ENCODE measurements around the gene CD27. TPM values are rescaled to one million over a fixed set of nuclear protein-coding genes. Genes with fewer than 3 reads are reported as not detected.

CD27 gene
- total and polyA plus RNA-seq, 9 of the 15 experiments (the other 6 are each of a cell fraction or from before 2014, with no cell fraction given): 0.24 TPM; not detected in 8

GRCh38 chr12:6460751-6461371 is 16.1 kb downstream of the CD27 start:
- no peak overlapping the region for H3K4me3 ChIP-seq

More at GRCh38 chr12:6460751-6461371, 16.1 kb downstream of the CD27 start:
- FAIRE-seq (no peak), DNase-seq (ENCODE audit: extremely low read depth in 1 of 4, low spot score in 3 of 4) (no peak), ATAC-seq (no peak)
- in situ Hi-C loops (cut with MboI) (loop anchor here (5.0 to 25.0 kb wide), 2 partner anchors 39 to 399 kb away; no protein-coding TSS in a partner anchor), intact Hi-C loops (cut with micrococcal nuclease) (no loop called here)
- BruUV-seq (replicated peaks): no TSS peak
- H4K20me1 ChIP-seq (replicated peaks; ENCODE audit: control insufficient read depth, insufficient read depth, low read length): no peaks in the 10 kb centered on the region
- no peaks in the 10 kb centered on the region for H3K79me2 ChIP-seq (ENCODE audit: control insufficient read depth, insufficient read depth, low read length)
- H3K9me3 ChIP-seq (replicated peaks; ENCODE audit: control insufficient read depth, insufficient read depth, low read depth, low read length): no peaks in the 10 kb centered on the region
- ChIA-PET POLR2A (interaction anchor here (1.1 to 2.4 kb wide), 2 partner anchors 9 kb away, joined by 4 to 12 read pairs; partner anchors contain the start of genes TAPBPL and VAMP1), CTCF (ENCODE audit: low intra/inter-chr PET ratio) (no interaction called here)
- TF ChIP-seq CEBPZ (IDR thresholded peaks at IDR 0.05; ENCODE audit: borderline replicate concordance, low read depth, low read length): no peak
- TF ChIP-seq BRF1 (IDR thresholded peaks at IDR 0.05; ENCODE audit: borderline replicate concordance, extremely low read depth, insufficient read length): no peak
- TF ChIP-seq SMARCB1 (IDR thresholded peaks at IDR 0.05; ENCODE audit: insufficient read length, low read depth): no peak
- no peak for TF ChIP-seq KDM5B (IDR thresholded peaks at IDR 0.05; ENCODE audit: insufficient replicate concordance, low read depth, low read length)
- no peak overlapping the region for H3K4me2 ChIP-seq (ENCODE audit: insufficient read depth, low read length)
- peaks cover 14% of the 10 kb centered on the region; the same call in 2 of the 3 replicates for H3K36me3 ChIP-seq (ENCODE audit: control insufficient read depth, insufficient read depth, low read length)
- no peak overlapping the region for H2AFZ ChIP-seq (ENCODE audit: low read depth, low read length)
- H3K4me1 ChIP-seq (replicated peaks in 1 of 2; ENCODE audit: control insufficient read depth in 2 of 2, insufficient read depth in 2 of 2, low read length in 2 of 2): no peaks in the 10 kb centered on the region; a peak in 1 of 5 replicates
- H3K9ac ChIP-seq (ENCODE audit: insufficient read depth in 1 of 2, low read depth in 2 of 2, low read length in 2 of 2): no peak overlapping the region
- no peaks in the 10 kb centered on the region for H3K27me3 ChIP-seq (ENCODE audit: control insufficient read depth in 2 of 2, insufficient read depth in 2 of 2, low read length in 2 of 2)
- H3K27ac ChIP-seq (ENCODE audit: extremely low read depth, low read depth, low read length): no peak overlapping the region
- H3K9me1 ChIP-seq (ENCODE audit: control insufficient read depth, insufficient read depth, low read length): no peaks in the 10 kb centered on the region
- WGBS (ENCODE audit: insufficient coverage, low coverage, missing lambda C conversion rate): 65% methylated on average over 5 of the region's 10 CpGs

All from K562 (cell line).